K562 (cell line): ENCODE data around the gene REC8. TPM values are rescaled to one million over a fixed set of nuclear protein-coding genes. Genes with fewer than 3 reads are reported as not detected.
A peak's percentile ranks its signal among the peaks of the same experiment; 100 is the strongest.

Experiments used
- ARID1B ChIP-seq: fragments of 450-650 bp; IDR thresholded peaks from 2 replicates; pipeline ENCODE4 v1.6.1; 2016; ENCODE audit warnings: antibody characterized with exemption, mild to moderate bottlenecking, inconsistent platforms
- ATF1 ChIP-seq, 2 experiments: fragments of 450-650 bp in 1 of 2; IDR thresholded peaks; 2 replicates each; pipeline ENCODE4 v1.6.1; 2016; ENCODE audit warnings: missing compliant biosample characterization in 1 of 2, missing genetic modification characterization in 1 of 2
- C11orf30 ChIP-seq: fragments of 450-650 bp; IDR thresholded peaks from 2 replicates; pipeline ENCODE4 v1.6.1; 2016; ENCODE audit warnings: low read depth, mild to moderate bottlenecking
- CBX2 ChIP-seq: fragments of 200-600 bp; sonication (generic); IDR thresholded peaks from one replicate; pipeline ENCODE4 v1.6.1; 2012; ENCODE audit warnings: mild to moderate bottlenecking, low read length, inconsistent platforms; ENCODE audit not compliant: insufficient read depth, poor library complexity, severe bottlenecking
- CC2D1A ChIP-seq: fragments of 450-650 bp; IDR thresholded peaks from 2 replicates; pipeline ENCODE4 v1.6.1; 2017; ENCODE audit warnings: mild to moderate bottlenecking
- CHD1 ChIP-seq: fragments of 200-600 bp; sonication (generic); IDR thresholded peaks from one replicate; pipeline ENCODE4 v1.6.1; 2012; ENCODE audit warnings: mild to moderate bottlenecking, moderate library complexity, low read length, inconsistent platforms
- CXXC5 ChIP-seq: fragments of 250-450 bp; sonication (Bioruptor Pico); IDR thresholded peaks from 2 replicates; pipeline ENCODE4 v1.8.0; 2022; ENCODE audit warnings: inconsistent platforms, mild to moderate bottlenecking, moderate library complexity
- EWSR1 ChIP-seq: fragments of 450-650 bp; IDR thresholded peaks from 2 replicates; pipeline ENCODE4 v1.6.1; 2018; ENCODE audit warnings: borderline replicate concordance, mild to moderate bottlenecking, low read depth, moderate library complexity; ENCODE audit not compliant: partially characterized antibody
- GABPB1 ChIP-seq: sonication (generic); formaldehyde crosslinking; IDR thresholded peaks from 2 replicates; pipeline ENCODE4 v1.8.0; 2022; ENCODE audit warnings: mild to moderate bottlenecking, missing genetic modification reagents
- GATAD2B ChIP-seq: fragments of 450-650 bp; IDR thresholded peaks from 2 replicates; pipeline ENCODE4 v1.6.1; 2017; ENCODE audit warnings: mild to moderate bottlenecking, borderline replicate concordance
- ID3 ChIP-seq, 2 experiments: fragments of 250-450 bp in 1 of 2; fragments of 450-650 bp in 1 of 2; sonication (Bioruptor Pico) in 1 of 2; IDR thresholded peaks; 2 replicates each; pipeline versions ENCODE4 v1.6.1 to v1.8.0; 2016 to 2021; ENCODE audit warnings: mild to moderate bottlenecking in 2 of 2, moderate library complexity in 2 of 2, missing compliant biosample characterization in 1 of 2, missing genetic modification characterization in 1 of 2
- KDM5B ChIP-seq: fragments of 200-600 bp; sonication (generic); IDR thresholded peaks from 2 replicates; pipeline ENCODE4 v1.6.1; 2012; ENCODE audit warnings: low read depth, mild to moderate bottlenecking, moderate library complexity, low read length, control low read depth, inconsistent platforms; ENCODE audit not compliant: insufficient replicate concordance
- NEUROD1 ChIP-seq: fragments of 150-350 bp; IDR thresholded peaks from 2 replicates; pipeline ENCODE4 v1.6.1; 2014; ENCODE audit warnings: borderline replicate concordance, low read length, low read depth; ENCODE audit not compliant: partially characterized antibody
- SAFB2 ChIP-seq: fragments of 200-400 bp; formaldehyde crosslinking; IDR thresholded peaks from 2 replicates; pipeline ENCODE4 v1.6.1; 2018; ENCODE audit warnings: borderline replicate concordance, low read length, low read depth, moderate library complexity; ENCODE audit not compliant: severe bottlenecking
- SMAD1 ChIP-seq: fragments of 150-350 bp; IDR thresholded peaks from 2 replicates; pipeline ENCODE4 v1.6.1; 2014; ENCODE audit warnings: low read length, low read depth; ENCODE audit not compliant: partially characterized antibody
- SRF ChIP-seq, 2 experiments: fragments of 250-450, 450-650 bp in 1 of 2; sonication (Bioruptor Pico) in 1 of 2; sonication (generic) in 1 of 2; formaldehyde crosslinking; IDR thresholded peaks; 2 replicates each; pipeline versions ENCODE4 v1.5.0 to v1.5.1; 2020 to 2022; ENCODE audit warnings: mild to moderate bottlenecking in 1 of 2, missing genetic modification reagents in 1 of 2
- STAT5A ChIP-seq: IDR thresholded peaks from 2 replicates; pipeline ENCODE4 v1.6.1; 2012; ENCODE audit warnings: low read length, inconsistent platforms, borderline replicate concordance
- TCF3 ChIP-seq: sonication (generic); formaldehyde crosslinking; IDR thresholded peaks from 2 replicates; pipeline ENCODE4 v1.4.0; 2020; ENCODE audit warnings: mild to moderate bottlenecking, missing genetic modification reagents
- USF1 ChIP-seq: sonication (generic); formaldehyde crosslinking; IDR thresholded peaks from 2 replicates; pipeline ENCODE4 v1.9.0; 2022; ENCODE audit warnings: mild to moderate bottlenecking, missing genetic modification reagents
- ZMIZ1 ChIP-seq, 2 experiments: fragments of 150-350 bp in 1 of 2; IDR thresholded peaks; 2 replicates each; pipeline ENCODE4 v1.6.1; 2012 to 2016; ENCODE audit warnings: low read depth in 2 of 2, low read length in 2 of 2, mild to moderate bottlenecking in 1 of 2, moderate library complexity in 1 of 2
- ZNF695 ChIP-seq: fragments of 450-650 bp; formaldehyde crosslinking; IDR thresholded peaks from 2 replicates; pipeline ENCODE4 v1.4.0; 2020; ENCODE audit warnings: mild to moderate bottlenecking, moderate library complexity
- polyA plus RNA-seq, 8 experiments: library from polyadenylated mRNA; depleted of rRNA in 4 of 8; stranded (reverse) in 5 of 8; unstranded in 3 of 8; fragments of >200 nt; fragmentation: Nextera tagmentation in 2 of 8; fragmentation: Illumina TruSeq in 1 of 8; extraction: Ambion mirVana in 2 of 8; extraction: Trizol in 1 of 8; gene quantifications; 2 replicates each; pipeline versions ENCODE4 v1.2.1 to v1.2.3, GENCODE V29; 2011 to 2014; ENCODE audit warnings: inconsistent platforms in 1 of 8, missing spikeins in 1 of 8
- total RNA-seq, 7 experiments: library from RNA; depleted of rRNA in 6 of 7; stranded (reverse); fragments of >200 nt in 6 of 7; fragmentation: Illumina TruSeq in 2 of 7; extraction: Trizol in 2 of 7; gene quantifications; 2 replicates each; pipeline versions ENCODE4 v1.2.1 to v1.2.3, GENCODE V29; 2011 to 2021; ENCODE audit warnings: low replicate concordance in 1 of 7

The REC8 gene
- total and polyA plus RNA-seq, 9 of the 15 experiments (the other 6 are each of a cell fraction or from before 2014, with no cell fraction given): 0.11 to 2.5 (median 0.85) TPM

GRCh38 chr14:24160850-24161804 lies 10.8 kb upstream of the REC8 start, which contains the start of gene IRF9 (continued):
- no peak for TF ChIP-seq CHD1
- TF ChIP-seq USF1 (CRISPR knock-in tag): peak; percentile 96
- no peak for TF ChIP-seq EWSR1
- TF ChIP-seq CC2D1A: 0 out of 2 replicates have a peak, but pooled peaks have one; percentile 35
- TF ChIP-seq GATAD2B: 0 out of 2 replicates have a peak, but pooled peaks have one; percentile 51
- no peak for TF ChIP-seq CBX2
- TF ChIP-seq GABPB1 (CRISPR knock-in tag): peak; percentile 70
- no peak for TF ChIP-seq C11orf30
- TF ChIP-seq TCF3 (CRISPR knock-in tag): peak; percentile 45
- peak; percentile 57 for TF ChIP-seq ARID1B
- peak in 1 of 2 experiments; percentile 90; a peak in 1 of 4 replicates for TF ChIP-seq SRF (CRISPR knock-in tag; IDR thresholded peaks at IDR 0.05)
- TF ChIP-seq ATF1 (CRISPR knock-in tag; IDR thresholded peaks at IDR 0.05): no peak
- peak; percentile 42; the same call in 1 of the 2 replicates for TF ChIP-seq ATF1 (tag; IDR thresholded peaks at IDR 0.05)
- peak; percentile 76 for TF ChIP-seq STAT5A
- TF ChIP-seq ZNF695 (CRISPR knock-in tag): no peak
- peak; percentile 37 for TF ChIP-seq KDM5B
- TF ChIP-seq ZMIZ1 (IDR thresholded peaks at IDR 0.05; ENCODE audit: low read depth in 2 of 2, low read length in 2 of 2): no peak
- no peak for TF ChIP-seq ID3 (CRISPR knock-in tag; IDR thresholded peaks at IDR 0.05)
- TF ChIP-seq ID3 (tag; IDR thresholded peaks at IDR 0.05): peak; percentile 14; the same call in 1 of the 2 replicates
- no peak for TF ChIP-seq SAFB2
- TF ChIP-seq SMAD1: peak; percentile 67
- peak; percentile 46; the same call in 1 of the 2 replicates for TF ChIP-seq CXXC5 (CRISPR knock-in tag)
- peak; percentile 58 for TF ChIP-seq NEUROD1
